Left lung (tissue), 10 donors: ENCODE results near the gene TMEM86A. TPM values are rescaled to one million over a fixed set of nuclear protein-coding genes. Genes with fewer than 3 reads are reported as not detected.

ENCODE experiments used
- ATAC-seq: fragments of 200-7000 bp; cut with Tn5 transposase; one replicate; pipeline ENCODE4 v1.9.1; 2020; ENCODE audit warnings: moderate library complexity
- DNase-seq, 4 donors: peaks; one replicate each; pipeline ENCODE4 v3.0.0-alpha.2; 2013 to 2020
- H3K27ac ChIP-seq, 2 donors: fragments of 200-600 bp; sonication (generic) in 1 of 2; one replicate each; pipeline versions ENCODE4 v1.5.0 to v1.8.0; 2020 to 2021
- H3K27me3 ChIP-seq, 2 donors: fragments of 200-600 bp; sonication (generic) in 1 of 2; one replicate each; pipeline versions ENCODE4 v1.5.0 to v1.8.0; 2020 to 2021
- H3K36me3 ChIP-seq, 2 donors: fragments of 200-600 bp; sonication (generic) in 1 of 2; one replicate each; pipeline versions ENCODE4 v1.5.0 to v1.8.0; 2020 to 2021
- H3K4me1 ChIP-seq, 2 donors: fragments of 200-600 bp; one replicate each; pipeline ENCODE4 v1.8.0; 2021
- H3K4me3 ChIP-seq, 2 donors: fragments of 200-600 bp; sonication (generic) in 1 of 2; one replicate each; pipeline versions ENCODE4 v1.5.0 to v1.8.0; 2020 to 2021; ENCODE audit warnings: mild to moderate bottlenecking in 1 of 2
- H3K9me3 ChIP-seq, 2 donors: fragments of 200-600 bp; sonication (generic) in 1 of 2; one replicate each; pipeline versions ENCODE4 v1.5.0 to v1.8.0; 2020 to 2021
- CTCF ChIP-seq, 2 donors: fragments of 200-600 bp; sonication (generic) in 1 of 2; IDR thresholded peaks; one replicate each; pipeline versions ENCODE4 v1.5.0 to v1.8.0; 2021; ENCODE audit warnings: antibody characterized with exemption in 2 of 2
- intact Hi-C, 2 donors: fragments of 100-400 bp; cut with DNase I; formaldehyde crosslinking; loops; one replicate each; pipeline versions ENCODE4 v1.11.2 to v1.14.2; 2022
- polyA plus RNA-seq, 6 donors: library from polyadenylated mRNA; unstranded; fragments of 120-200 nt; gene quantifications; one replicate each; pipeline ENCODE4 v1.2.1, GENCODE V29; 2013; ENCODE audit not compliant: insufficient read length in 6 of 6
- total RNA-seq, 2 donors: library from RNA; stranded (reverse); fragmentation: NEBNext Ultra II Directional; extraction: Animal tissue kit (Norgen Biotek cat#: 25700); gene quantifications; one replicate each; pipeline ENCODE4 v1.2.1, GENCODE V29; 2021
- donor health status: DM: no; HTN: yes; CAD: no.
- donor health status: DM: no; HTN: no; CAD: no.

TMEM86A gene
- total and polyA plus RNA-seq, 8 donors, result 3.2 to 9.1 (median 3.8) TPM

GRCh38 chr11:18700872-18701271 lies 2.3 kb downstream of the TMEM86A start:
- Histone ChIP-seq H3K9me3 (no peaks in the 10 kb centered on the region), H3K4me3 (no peak overlapping the region), H3K27ac (no peak overlapping the region), H3K4me1 (peaks cover 10 to 43% of the 10 kb centered on the region in 2 donors), H3K27me3 (peaks cover 0 to 32% of the 10 kb centered on the region in 2 donors), H3K36me3 (no peaks in the 10 kb centered on the region)
- intact Hi-C loops, result no loop called here
- ATAC-seq (no peak), DNase-seq (no peak)
- TF ChIP-seq CTCF (IDR thresholded peaks at IDR 0.05), result no peak

- no peak overlapping the region for H3K4me3 ChIP-seq
These were observed 3.1 kb downstream of the TMEM86A start for GRCh38 chr11:18701614-18702216.

GRCh38 chr11:18703001-18703763 lies 4.6 kb downstream of the TMEM86A start:
- DNase-seq (no peak), ATAC-seq (no peak)
- Histone ChIP-seq H3K27me3 (peaks cover 0 to 48% of the 10 kb centered on the region in 2 donors), H3K9me3 (no peaks in the 10 kb centered on the region), H3K27ac (no peak overlapping the region), H3K4me3 (no peak overlapping the region), H3K36me3 (no peaks in the 10 kb centered on the region), H3K4me1 (peaks cover 10 to 33% of the 10 kb centered on the region in 2 donors)
- intact Hi-C loops, result no loop called here
- TF ChIP-seq CTCF (IDR thresholded peaks at IDR 0.05), result no peak

More at GRCh38 chr11:18701614-18702216, 3.1 kb downstream of the TMEM86A start:
- Histone ChIP-seq H3K36me3 (no peaks in the 10 kb centered on the region), H3K9me3 (no peaks in the 10 kb centered on the region), H3K4me1 (peaks cover 10 to 45% of the 10 kb centered on the region in 2 donors), H3K27me3 (peaks cover 0 to 41% of the 10 kb centered on the region in 2 donors), H3K27ac (no peak overlapping the region)
- TF ChIP-seq CTCF (IDR thresholded peaks at IDR 0.05), result no peak
- intact Hi-C loops, result no loop called here
- ATAC-seq, result no peak
- no peak for DNase-seq

GRCh38 chr11:18704045-18704645 lies 5.6 kb downstream of the TMEM86A start:
- TF ChIP-seq CTCF (IDR thresholded peaks at IDR 0.05), result no peak
- no peak overlapping the region for H3K4me3 ChIP-seq
- no peaks in the 10 kb centered on the region for H3K36me3 ChIP-seq
- ATAC-seq (no peak), DNase-seq (no peak)
- intact Hi-C loops, result no loop called here
- peaks cover 0 to 39% of the 10 kb centered on the region in 2 donors for H3K27me3 ChIP-seq
- no peaks in the 10 kb centered on the region for H3K9me3 ChIP-seq
- H3K27ac ChIP-seq, result no peak overlapping the region
- peaks cover 10 to 28% of the 10 kb centered on the region in 2 donors for H3K4me1 ChIP-seq

- DNase-seq, result peak in 1 of 4 donors; percentile 26
- H3K9me3 ChIP-seq, result no peaks in the 10 kb centered on the region
- TF ChIP-seq CTCF (IDR thresholded peaks at IDR 0.05), result no peak
- H3K36me3 ChIP-seq, result no peaks in the 10 kb centered on the region
- no peak overlapping the region for H3K4me3 ChIP-seq
- no peak for ATAC-seq
- no peak overlapping the region for H3K27ac ChIP-seq
- H3K27me3 ChIP-seq, result peaks cover 0 to 33% of the 10 kb centered on the region in 2 donors
- H3K4me1 ChIP-seq, result peaks cover 10 to 22% of the 10 kb centered on the region in 2 donors
- intact Hi-C loops, result no loop called here
These were observed 6.1 kb downstream of the TMEM86A start for GRCh38 chr11:18704698-18705097.
